Measurements from ENCODE around the gene B4GALT7. TPM values are rescaled to one million over a fixed set of nuclear protein-coding genes. Genes with fewer than 3 reads are reported as not detected.
"Not testable (repeated sequence)": the region's sequence is repeated elsewhere in the genome, so short reads cannot be mapped to it uniquely, and the experiment has no call there.

B4GALT7 gene
- total RNA-seq: 20.3 and 28.8 TPM in 2 replicates

- DNase-seq (ENCODE audit: low read depth in 2 of 2): peak; percentile 33 to 85
These were observed at the start of gene B4GALT7 for GRCh38 chr5:177599731-177600507. Gene B4GALT7, plus strand, starts transcription at chr5:177600132. Its CDS starts 79 bp downstream, at chr5:177600211.

GRCh38 chr5:177552839-177553455 is 47.0 kb upstream of the B4GALT7 start:
- DNase-seq (ENCODE audit: low read depth in 2 of 2): peak in 1 of 2 donors; percentile 19

- DNase-seq (ENCODE audit: low read depth in 2 of 2): peak in 1 of 2 donors; percentile 29
These were observed 46.1 kb upstream of the B4GALT7 start for GRCh38 chr5:177553671-177554429.

GRCh38 chr5:177554474-177555111 is 45.3 kb upstream of the B4GALT7 start, which contains the start of gene FAM193B:
Gene FAM193B, minus strand, starts transcription at chr5:177554563. Its CDS starts 105 bp downstream, at chr5:177554458.
- peak; percentile 66 to 91 for DNase-seq (ENCODE audit: low read depth in 2 of 2)

- no peak for DNase-seq (ENCODE audit: low read depth in 2 of 2)
These were observed 44.7 kb upstream of the B4GALT7 start for GRCh38 chr5:177555228-177555627.

- DNase-seq (ENCODE audit: low read depth in 2 of 2): no peak
These were observed 44.3 kb upstream of the B4GALT7 start for GRCh38 chr5:177555665-177556064.

- DNase-seq (ENCODE audit: low read depth in 2 of 2): no peak
These were observed 42.8 kb upstream of the B4GALT7 start for GRCh38 chr5:177557041-177557647.

GRCh38 chr5:177557796-177558195 is 42.1 kb upstream of the B4GALT7 start:
- DNase-seq (ENCODE audit: low read depth in 2 of 2): no peak

GRCh38 chr5:177559446-177559941 is 40.4 kb upstream of the B4GALT7 start:
- not testable (repeated sequence) for DNase-seq (ENCODE audit: low read depth in 2 of 2)

GRCh38 chr5:177565046-177565445 is 34.9 kb upstream of the B4GALT7 start:
- no peak for DNase-seq (ENCODE audit: low read depth in 2 of 2)

- DNase-seq (ENCODE audit: low read depth in 2 of 2): no peak
These were observed 31.6 kb upstream of the B4GALT7 start for GRCh38 chr5:177568326-177568725.

- DNase-seq (ENCODE audit: low read depth in 2 of 2): no peak
These were observed 30.0 kb upstream of the B4GALT7 start for GRCh38 chr5:177569894-177570293.

- no peak for DNase-seq (ENCODE audit: low read depth in 2 of 2)
These were observed 24.4 kb upstream of the B4GALT7 start for GRCh38 chr5:177575488-177575887.

- DNase-seq (ENCODE audit: low read depth in 2 of 2): no peak
These were observed 23.8 kb upstream of the B4GALT7 start for GRCh38 chr5:177576169-177576568.

- DNase-seq (ENCODE audit: low read depth in 2 of 2): peak; percentile 46 to 70
These were observed 21.6 kb upstream of the B4GALT7 start for GRCh38 chr5:177578316-177578715.

- no peak for DNase-seq (ENCODE audit: low read depth in 2 of 2)
These were observed 11.5 kb upstream of the B4GALT7 start for GRCh38 chr5:177588413-177588909.

- DNase-seq (ENCODE audit: low read depth in 2 of 2): no peak
These were observed 9.5 kb upstream of the B4GALT7 start for GRCh38 chr5:177590406-177590805.

- no peak for DNase-seq (ENCODE audit: low read depth in 2 of 2)
These were observed 8.3 kb upstream of the B4GALT7 start for GRCh38 chr5:177591690-177592009.

- peak; percentile 52 to 91 for DNase-seq (ENCODE audit: low read depth in 2 of 2)
These were observed 7.7 kb upstream of the B4GALT7 start, which contains the start of gene TMED9 for GRCh38 chr5:177592010-177592834. Gene TMED9, plus strand, starts transcription at chr5:177592203. Its CDS starts 12 bp downstream, at chr5:177592215.

- no peak for DNase-seq (ENCODE audit: low read depth in 2 of 2)
These were observed 7.0 kb upstream of the B4GALT7 start for GRCh38 chr5:177592905-177593304.
